GM06990 (cell line): Measurements from ENCODE around the gene STAB1.

ENCODE experiments used
- DNase-seq: peaks from one replicate; pipeline ENCODE4 v3.0.0-alpha.2; 2011; ENCODE audit not compliant: insufficient read length; ENCODE audit errors: extremely low read depth
- H3K27me3 ChIP-seq: replicated peaks from 2 replicates; pipeline ENCODE4 v1.6.0; 2011; ENCODE audit warnings: low read length; ENCODE audit not compliant: control insufficient read depth, insufficient read depth
- H3K36me3 ChIP-seq: 2 replicates; pipeline ENCODE4 v1.5.1; 2011; ENCODE audit warnings: low read length; ENCODE audit not compliant: control insufficient read depth, insufficient read depth
- H3K4me3 ChIP-seq: replicated peaks from 2 replicates; pipeline ENCODE4 v1.5.1; 2011; ENCODE audit warnings: low read depth, mild to moderate bottlenecking, control low read depth, low read length
- CTCF ChIP-seq: IDR thresholded peaks from 2 replicates; pipeline ENCODE4 v1.5.1; 2011; ENCODE audit warnings: low read length, control low read depth, mild to moderate bottlenecking, inconsistent platforms; ENCODE audit not compliant: insufficient read depth, poor library complexity, severe bottlenecking

STAB1 gene

GRCh38 chr3:52451237-52452083 is 43.7 kb upstream of the STAB1 start:
- H3K4me3 ChIP-seq, result no peak overlapping the region
- no peaks in the 10 kb centered on the region for H3K27me3 ChIP-seq
- no peak for TF ChIP-seq CTCF
- no peak for DNase-seq
- no peaks in the 10 kb centered on the region for H3K36me3 ChIP-seq

GRCh38 chr3:52452126-52452525 is 43.0 kb upstream of the STAB1 start:
- no peaks in the 10 kb centered on the region for H3K27me3 ChIP-seq
- no peak for DNase-seq
- no peaks in the 10 kb centered on the region for H3K36me3 ChIP-seq
- no peak overlapping the region for H3K4me3 ChIP-seq
- no peak for TF ChIP-seq CTCF

- Histone ChIP-seq H3K4me3 (no peak overlapping the region), H3K27me3 (no peaks in the 10 kb centered on the region), H3K36me3 (0 out of 2 replicates have a peak, but pooled peaks cover 1% of the 10 kb centered on the region)
- DNase-seq, result no peak
- TF ChIP-seq CTCF, result no peak
These were observed 42.4 kb upstream of the STAB1 start for GRCh38 chr3:52452570-52453221.

- Histone ChIP-seq H3K4me3 (peak within 1 kb of the TSS; percentile 79), H3K27me3 (no peaks in the 10 kb centered on the region), H3K36me3 (0 out of 2 replicates have a peak, but pooled peaks cover 1% of the 10 kb centered on the region)
- TF ChIP-seq CTCF, result no peak
- DNase-seq, result no peak
These were observed 41.5 kb upstream of the STAB1 start, which contains the start of gene TNNC1 for GRCh38 chr3:52453496-52454249. TSS of gene TNNC1 (minus strand) at chr3:52454041. CDS start at chr3:52454015, 26 bp downstream.

GRCh38 chr3:52454250-52454937 is 40.7 kb upstream of the STAB1 start:
- peak overlapping the region; percentile 79 for H3K4me3 ChIP-seq
- TF ChIP-seq CTCF, result no peak
- no peak for DNase-seq

More at GRCh38 chr3:52454250-52454937, 40.7 kb upstream of the STAB1 start:
- Histone ChIP-seq H3K27me3 (no peaks in the 10 kb centered on the region), H3K36me3 (peaks cover 4% of the 10 kb centered on the region; the same call in 1 of the 2 replicates)
